ENCODE data around the gene FAM168A.

DNA sequence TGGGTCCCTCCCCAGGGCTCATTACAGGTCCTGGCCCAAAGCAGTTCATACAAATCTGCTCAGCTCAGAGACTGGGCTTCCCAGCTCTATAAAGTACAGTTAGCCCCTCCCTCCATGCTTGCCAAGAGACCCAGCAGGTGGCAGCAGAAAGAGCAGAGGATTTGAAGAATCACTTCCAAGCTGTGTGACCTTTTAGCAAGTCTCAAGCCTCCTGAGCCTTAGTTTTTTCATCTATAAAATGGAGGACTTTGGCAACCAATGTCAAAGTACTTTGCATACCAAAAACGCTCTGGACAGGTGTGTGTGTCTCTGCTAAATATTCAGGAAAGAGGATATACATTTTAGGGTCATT, 195.1 kb downstream of the FAM168A start:
- TF ChIP-seq POLR2AphosphoS5 (IDR thresholded peaks at IDR 0.05) (no peak), POLR2A (IDR thresholded peaks at IDR 0.05) (no peak)
- TF ChIP-seq, protein P1, sequence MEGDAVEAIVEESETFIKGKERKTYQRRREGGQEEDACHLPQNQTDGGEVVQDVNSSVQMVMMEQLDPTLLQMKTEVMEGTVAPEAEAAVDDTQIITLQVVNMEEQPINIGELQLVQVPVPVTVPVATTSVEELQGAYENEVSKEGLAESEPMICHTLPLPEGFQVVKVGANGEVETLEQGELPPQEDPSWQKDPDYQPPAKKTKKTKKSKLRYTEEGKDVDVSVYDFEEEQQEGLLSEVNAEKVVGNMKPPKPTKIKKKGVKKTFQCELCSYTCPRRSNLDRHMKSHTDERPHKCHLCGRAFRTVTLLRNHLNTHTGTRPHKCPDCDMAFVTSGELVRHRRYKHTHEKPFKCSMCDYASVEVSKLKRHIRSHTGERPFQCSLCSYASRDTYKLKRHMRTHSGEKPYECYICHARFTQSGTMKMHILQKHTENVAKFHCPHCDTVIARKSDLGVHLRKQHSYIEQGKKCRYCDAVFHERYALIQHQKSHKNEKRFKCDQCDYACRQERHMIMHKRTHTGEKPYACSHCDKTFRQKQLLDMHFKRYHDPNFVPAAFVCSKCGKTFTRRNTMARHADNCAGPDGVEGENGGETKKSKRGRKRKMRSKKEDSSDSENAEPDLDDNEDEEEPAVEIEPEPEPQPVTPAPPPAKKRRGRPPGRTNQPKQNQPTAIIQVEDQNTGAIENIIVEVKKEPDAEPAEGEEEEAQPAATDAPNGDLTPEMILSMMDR (IDR thresholded peaks at IDR 0.05): no peak
